Spleen (tissue), 11 donors: ENCODE data around the gene CYTH4. TPM values are rescaled to one million over a fixed set of nuclear protein-coding genes. Genes with fewer than 3 reads are reported as not detected.
"Not testable (repeated sequence)": the region's sequence is repeated elsewhere in the genome, so short reads cannot be mapped to it uniquely, and the experiment has no call there.

ENCODE experiments used
- DNase-seq: peaks from one replicate; pipeline ENCODE4 v3.0.0-alpha.2; 2020
- H3K27ac ChIP-seq, 8 donors: fragments of 200-600 bp; sonication (generic) in 7 of 8; 1 replicate in 4 of 8; 2 replicates in 4 of 8; pipeline versions ENCODE4 v1.5.0 to v1.8.0; 2016 to 2021; ENCODE audit warnings: inconsistent platforms in 4 of 8, mild to moderate bottlenecking in 4 of 8, moderate library complexity in 1 of 8
- H3K27me3 ChIP-seq, 7 donors: fragments of 200-600 bp; sonication (generic) in 6 of 7; replicated peaks in 1 of 7; 1 replicate in 4 of 7; 2 replicates in 3 of 7; pipeline versions ENCODE4 v1.5.0 to v1.8.0; 2016 to 2021; ENCODE audit warnings: inconsistent platforms in 3 of 7, mild to moderate bottlenecking in 1 of 7
- H3K36me3 ChIP-seq, 6 donors: fragments of 200-600 bp; sonication (generic) in 5 of 6; 1 replicate in 4 of 6; 2 replicates in 2 of 6; pipeline versions ENCODE4 v1.5.0 to v1.8.0; 2016 to 2021; ENCODE audit warnings: inconsistent platforms in 2 of 6
- H3K4me1 ChIP-seq, 6 donors: fragments of 200-600 bp; sonication (generic) in 5 of 6; 1 replicate in 3 of 6; 2 replicates in 3 of 6; pipeline versions ENCODE4 v1.5.0 to v1.8.0; 2016 to 2021; ENCODE audit warnings: inconsistent platforms in 3 of 6
- H3K4me3 ChIP-seq, 8 donors: fragments of 200-600 bp; sonication (generic) in 7 of 8; 1 replicate in 4 of 8; 2 replicates in 4 of 8; pipeline versions ENCODE4 v1.5.0 to v1.8.0; 2016 to 2021; ENCODE audit warnings: inconsistent platforms in 4 of 8, mild to moderate bottlenecking in 4 of 8, moderate library complexity in 2 of 8
- H3K9me3 ChIP-seq, 8 donors: fragments of 200-600 bp; sonication (generic) in 7 of 8; 1 replicate in 4 of 8; 2 replicates in 4 of 8; pipeline versions ENCODE4 v1.5.0 to v1.8.0; 2016 to 2021; ENCODE audit warnings: inconsistent platforms in 4 of 8
- CTCF ChIP-seq, 11 experiments: fragments of 200-600 bp in 7 of 11; fragments of 450-650 bp in 4 of 11; sonication (generic) in 4 of 11; IDR thresholded peaks in 8 of 11; conservative IDR thresholded peaks in 3 of 11; 1 replicate in 7 of 11; 2 replicates in 4 of 11; pipeline versions ENCODE4 v1.4.0 to v1.8.0; 2016 to 2021; ENCODE audit warnings: antibody characterized with exemption in 11 of 11, inconsistent platforms in 4 of 11, mild to moderate bottlenecking in 1 of 11
- POLR2A ChIP-seq, 3 donors: fragments of 450-650 bp; IDR thresholded peaks; one replicate each; pipeline ENCODE4 v1.5.1; 2017; ENCODE audit warnings: antibody characterized with exemption in 3 of 3, mild to moderate bottlenecking in 1 of 3
- POLR2AphosphoS5 ChIP-seq, 3 donors: sonication (generic); formaldehyde crosslinking; IDR thresholded peaks; one replicate each; pipeline ENCODE4 v1.5.1; 2017; ENCODE audit warnings: antibody characterized with exemption in 3 of 3
- WGBS, 5 donors: extraction: QIAGEN DNeasy Blood & Tissue Kit in 3 of 5; methylation state at CpG; one replicate each; pipeline versions ENCODE4 v1.1.5 to v1.1.7; 2013 to 2018; 5-methylcytosine and 5-hydroxymethylcytosine counted together
- intact Hi-C: fragments of 100-400 bp; cut with DNase I; formaldehyde crosslinking; loops from one replicate; pipeline ENCODE4 v1.15.0; 2023; ENCODE audit warnings: low total_unique reads
- polyA plus RNA-seq, 3 donors: library from polyadenylated mRNA; stranded (reverse); fragments of 200-250 nt; gene quantifications; one replicate each; pipeline ENCODE4 v1.2.1, GENCODE V29; 2013
- total RNA-seq, 7 donors: library from RNA; depleted of rRNA in 3 of 7; stranded (reverse); fragments of >200 nt in 3 of 7; fragmentation: NEBNext Ultra II Directional in 4 of 7; extraction: Animal tissue kit (Norgen Biotek cat#: 25700) in 4 of 7; gene quantifications; one replicate each; pipeline versions ENCODE4 v1.1.0 to v1.2.1, GENCODE V29; 2016 to 2021
- donor health status: healthy with polysubstance abuse.
- donor health status: DM: no; HTN: no; CAD: no; lungs with moderate emphysema.
- donor health status: DM: no; HTN: no; CAD: no.
- donor health status: Bipolar disorder and iron deficiency.
- donor health status: healthy.
- donor health status: DM: no; HTN: no; CAD: no.
- donor health status: DM: yes; HTN: yes; CAD: no.

The CYTH4 gene
- total and polyA plus RNA-seq, 10 donors: 35.3 to 238 (median 104) TPM

- Histone ChIP-seq H3K4me3 (no peak overlapping the region), H3K9me3 (no peaks in the 10 kb centered on the region), H3K27ac (no peak overlapping the region), H3K27me3 (peaks cover 0 to 95% (median 56%) of the 10 kb centered on the region in 7 donors), H3K4me1 (peaks cover 0 to 12% (median 6%) of the 10 kb centered on the region in 6 donors), H3K36me3 (no peaks in the 10 kb centered on the region)
- TF ChIP-seq POLR2AphosphoS5 (IDR thresholded peaks at IDR 0.05) (no peak), POLR2A (IDR thresholded peaks at IDR 0.05) (no peak), CTCF (IDR thresholded peaks at IDR 0.05 in 8 of 11, conservative IDR thresholded peaks at IDR 0.05 in 3 of 11) (no peak)
- intact Hi-C loops: no loop called here
- no peak for DNase-seq
- WGBS, 5 donors: 59 to 69% (median 66%) methylated on average over 7 of the region's 7 CpGs
Measured at GRCh38 chr22:37326726-37327125, 44.4 kb downstream of the CYTH4 start.

DNA sequence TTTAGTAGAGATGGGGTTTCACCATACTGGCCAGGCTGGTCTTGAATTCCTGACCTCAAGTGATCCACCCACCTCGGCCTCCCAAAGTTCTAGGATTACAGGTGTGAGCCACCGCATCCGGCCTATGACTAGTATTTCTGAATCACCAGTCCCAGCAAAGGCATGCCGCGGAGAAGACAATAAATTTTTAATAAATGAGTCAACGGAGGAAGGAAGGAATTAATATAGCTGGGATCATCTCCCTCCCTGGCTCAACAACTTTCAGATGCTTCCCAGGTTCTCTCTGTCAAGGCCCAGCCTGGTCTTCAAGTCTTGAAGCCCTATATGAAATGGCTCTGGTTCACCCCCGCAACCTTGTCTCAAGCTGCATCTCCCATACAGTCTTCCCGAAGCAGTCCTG lies 45.7 kb downstream of the CYTH4 start:
- no peak overlapping the region for H3K4me3 ChIP-seq
- TF ChIP-seq POLR2AphosphoS5 (IDR thresholded peaks at IDR 0.05): no peak
- no peak for TF ChIP-seq CTCF (IDR thresholded peaks at IDR 0.05 in 8 of 11, conservative IDR thresholded peaks at IDR 0.05 in 3 of 11)
- no peak for TF ChIP-seq POLR2A (IDR thresholded peaks at IDR 0.05)
- intact Hi-C loops: no loop called here
- H3K4me1 ChIP-seq: peaks cover 0 to 12% (median 6%) of the 10 kb centered on the region in 6 donors
- no peaks in the 10 kb centered on the region for H3K9me3 ChIP-seq
- peaks cover 0 to 97% (median 68%) of the 10 kb centered on the region in 7 donors for H3K27me3 ChIP-seq
- H3K36me3 ChIP-seq: no peaks in the 10 kb centered on the region
- DNase-seq: no peak
- H3K27ac ChIP-seq: no peak overlapping the region
- 85 to 93% (median 88%) methylated on average over 8 of the region's 8 CpGs for WGBS, 5 donors

DNA sequence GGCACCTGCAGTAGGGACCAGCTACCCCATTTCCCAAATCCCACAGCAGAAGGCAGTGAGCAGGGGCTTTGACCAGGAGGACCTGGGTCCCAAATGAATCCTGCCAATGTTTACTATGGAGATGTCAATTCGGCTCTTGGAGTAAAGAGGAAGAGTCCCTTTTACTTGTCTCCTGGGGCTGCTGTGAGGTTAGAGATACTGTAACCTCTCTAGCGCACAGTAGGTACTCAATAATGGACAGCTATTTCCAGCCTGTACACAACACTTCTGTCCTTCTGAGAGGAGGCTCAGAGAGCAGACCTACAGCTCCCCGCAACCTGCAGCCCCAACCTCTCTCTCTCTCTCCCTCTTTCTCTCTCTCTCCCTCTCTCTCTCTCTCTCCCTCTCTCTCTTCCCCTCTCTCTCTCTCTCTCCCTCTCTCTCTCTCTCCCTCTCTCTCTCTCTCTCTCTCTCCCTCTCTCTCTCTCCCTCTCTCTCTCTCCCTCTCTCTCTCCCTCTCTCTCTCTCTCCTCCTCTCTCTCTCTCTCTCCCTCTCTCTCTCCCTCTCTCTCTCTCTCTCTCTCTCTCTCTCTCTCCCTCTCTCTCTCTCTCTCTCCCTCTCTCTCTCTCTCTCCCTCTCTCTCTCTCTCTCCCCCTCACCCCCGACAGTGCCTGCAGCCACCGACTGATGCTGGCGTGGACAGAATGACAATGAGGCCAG lies 46.4 kb downstream of the CYTH4 start:
- H3K9me3 ChIP-seq, H3K36me3 ChIP-seq, DNase-seq, H3K27ac ChIP-seq, H3K4me3 ChIP-seq, intact Hi-C loops: not testable (repeated sequence)
- 37 to 68% (median 51%) methylated on average over 6 of the region's 6 CpGs for WGBS, 5 donors
- H3K27me3 ChIP-seq: peaks cover 0 to 97% (median 71%) of the 10 kb centered on the region in 7 donors
- peaks cover 0 to 12% (median 6%) of the 10 kb centered on the region in 6 donors for H3K4me1 ChIP-seq

- Histone ChIP-seq H3K36me3 (no peaks in the 10 kb centered on the region), H3K4me3 (no peak overlapping the region), H3K9me3 (no peaks in the 10 kb centered on the region), H3K4me1 (peaks cover 0 to 16% (median 8%) of the 10 kb centered on the region in 6 donors), H3K27ac (no peak overlapping the region), H3K27me3 (peaks cover 3 to 97% (median 71%) of the 10 kb centered on the region in 7 donors)
- no peak for DNase-seq
- 69 to 80% (median 74%) methylated on average over 13 to 14 of the region's 14 CpGs for WGBS, 5 donors
- intact Hi-C loops: loop anchor here (10.0 kb wide), 1 partner anchor 95 kb away; the partner anchor contains the start of gene ELFN2
- TF ChIP-seq POLR2A (IDR thresholded peaks at IDR 0.05): no peak
- no peak for TF ChIP-seq POLR2AphosphoS5 (IDR thresholded peaks at IDR 0.05)
- no peak for TF ChIP-seq CTCF (IDR thresholded peaks at IDR 0.05 in 8 of 11, conservative IDR thresholded peaks at IDR 0.05 in 3 of 11)
Measured at GRCh38 chr22:37329238-37330140, 47.2 kb downstream of the CYTH4 start.
